ENCODE data around the gene MICU1. TPM values are rescaled to one million over a fixed set of nuclear protein-coding genes. Genes with fewer than 3 reads are reported as not detected.

The MICU1 gene
- total RNA-seq, 1 donor from 2014 or later: 37.2 TPM

GRCh38 chr10:72318418-72319262 lies 307.2 kb downstream of the MICU1 start:
- TF ChIP-seq CTCF (IDR thresholded peaks at IDR 0.05; ENCODE audit: insufficient read depth, low read length, poor library complexity, severe bottlenecking): no peak
- no peak for DNase-seq (ENCODE audit: low read depth)
- H3K4me3 ChIP-seq (ENCODE audit: low read depth, low read length): no peak overlapping the region
- no peaks in the 10 kb centered on the region for H3K27me3 ChIP-seq (ENCODE audit: control insufficient read depth, insufficient read depth, low read length)
- H3K36me3 ChIP-seq (ENCODE audit: control insufficient read depth, insufficient read depth, low read length): no peaks in the 10 kb centered on the region

Other genes with a start within 250 kb of the MICU1 start
- gene MCU, start 66.1 kb upstream of the MICU1 start, total RNA-seq: 15.4 and 16.8 TPM in 2 replicates